Urinary bladder (tissue), 4 donors: ENCODE results near the gene SNX18. TPM values are rescaled to one million over a fixed set of nuclear protein-coding genes. Genes with fewer than 3 reads are reported as not detected.

Experiments
- DNase-seq: peaks from one replicate; pipeline ENCODE4 v3.0.0-alpha.2; 2015; ENCODE audit errors: extremely low spot score
- H3K27ac ChIP-seq: one replicate; pipeline ENCODE4 v1.5.1; 2013; ENCODE audit warnings: low read depth, mild to moderate bottlenecking, moderate library complexity
- H3K36me3 ChIP-seq: one replicate; pipeline ENCODE4 v1.6.1; 2013; ENCODE audit warnings: mild to moderate bottlenecking, moderate library complexity; ENCODE audit not compliant: insufficient read depth
- H3K4me1 ChIP-seq: one replicate; pipeline ENCODE4 v1.6.1; 2013; ENCODE audit warnings: mild to moderate bottlenecking, moderate library complexity; ENCODE audit not compliant: insufficient read depth
- H3K4me3 ChIP-seq: one replicate; pipeline ENCODE4 v1.5.1; 2013; ENCODE audit warnings: low read depth, low read length
- WGBS: extraction: QIAGEN DNeasy Blood & Tissue Kit; methylation state at CpG from one replicate; pipeline ENCODE4 v1.1.7; 2013; 5-methylcytosine and 5-hydroxymethylcytosine counted together
- polyA plus RNA-seq: library from polyadenylated mRNA; stranded (reverse); fragments of 200-250 nt; gene quantifications from one replicate; pipeline ENCODE4 v1.2.3, GENCODE V29; 2013
- total RNA-seq: library from RNA; depleted of rRNA; stranded (reverse); fragments of >200 nt; gene quantifications from one replicate; pipeline ENCODE4 v1.2.3, GENCODE V29; 2014
- donor health status: healthy with polysubstance abuse.
- donor health status: healthy.

The SNX18 gene
- total and polyA plus RNA-seq, 2 donors: 17.2 to 43.6 TPM

GRCh38 chr5:54514291-54514690 is 3.3 kb upstream of the SNX18 start:
- 24% methylated on average over 4 of the region's 4 CpGs for WGBS
- Histone ChIP-seq H3K4me1 (no peaks in the 10 kb centered on the region), H3K36me3 (no peaks in the 10 kb centered on the region), H3K4me3 (no peak overlapping the region), H3K27ac (no peak overlapping the region)
- no peak for DNase-seq

- Histone ChIP-seq H3K36me3 (no peaks in the 10 kb centered on the region), H3K4me3 (no peak overlapping the region), H3K4me1 (no peaks in the 10 kb centered on the region), H3K27ac (no peak overlapping the region)
- WGBS: 61% methylated on average over 8 of the region's 8 CpGs
- no peak for DNase-seq
Measured at GRCh38 chr5:54514841-54515432, 2.6 kb upstream of the SNX18 start.

DNA sequence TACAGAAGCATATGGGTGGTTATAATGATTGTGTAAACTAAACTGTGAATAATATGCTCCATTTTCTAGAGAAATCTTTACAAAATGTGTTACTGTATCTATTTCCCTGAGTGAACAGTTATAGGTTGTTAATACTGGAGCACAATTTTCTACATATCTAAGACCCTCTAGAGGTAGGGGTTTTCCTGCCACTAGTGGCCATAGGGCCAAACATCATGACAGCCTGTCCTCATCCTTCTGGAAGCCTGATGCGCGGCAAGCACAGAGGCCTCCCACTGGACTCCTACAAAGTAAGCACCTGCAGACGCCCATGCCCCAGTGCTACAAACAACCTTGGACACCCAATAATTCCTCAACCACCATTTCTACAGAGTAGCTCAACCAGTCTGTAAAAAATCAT is 1.9 kb upstream of the SNX18 start:
- H3K27ac ChIP-seq: no peak overlapping the region
- DNase-seq: no peak
- H3K4me3 ChIP-seq: no peak overlapping the region
- no peaks in the 10 kb centered on the region for H3K36me3 ChIP-seq
- 93% methylated on average over 3 of the region's 3 CpGs for WGBS
- no peaks in the 10 kb centered on the region for H3K4me1 ChIP-seq

- H3K36me3 ChIP-seq: no peaks in the 10 kb centered on the region
- no peak for DNase-seq
- no peaks in the 10 kb centered on the region for H3K4me1 ChIP-seq
- H3K27ac ChIP-seq: no peak overlapping the region
- 64% methylated on average over 4 of the region's 4 CpGs for WGBS
- no peak overlapping the region for H3K4me3 ChIP-seq
Measured at GRCh38 chr5:54516051-54516655, 1.4 kb upstream of the SNX18 start.

DNA sequence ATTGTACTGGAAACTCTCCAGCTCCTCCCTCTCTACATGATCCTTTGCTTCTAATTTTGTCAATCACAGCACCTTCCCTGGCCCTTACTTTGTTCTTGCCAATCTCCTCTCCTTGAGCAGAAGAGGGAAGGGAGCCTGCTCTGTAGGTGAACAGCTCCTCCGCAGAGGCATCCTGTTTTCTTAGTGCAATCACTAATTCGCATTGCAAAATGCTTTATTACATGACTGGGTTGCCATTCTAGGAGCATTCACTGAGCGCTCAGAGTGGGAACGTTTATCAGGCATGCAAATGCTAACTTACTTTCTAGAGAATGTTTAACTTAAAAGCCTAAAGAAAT is 416 bp upstream of the SNX18 start:
- H3K27ac ChIP-seq: no peak overlapping the region
- H3K4me3 ChIP-seq: no peak overlapping the region
- H3K36me3 ChIP-seq: no peaks in the 10 kb centered on the region
- H3K4me1 ChIP-seq: no peaks in the 10 kb centered on the region
- 4% methylated on average over 4 of the region's 4 CpGs for WGBS
- no peak for DNase-seq

DNA sequence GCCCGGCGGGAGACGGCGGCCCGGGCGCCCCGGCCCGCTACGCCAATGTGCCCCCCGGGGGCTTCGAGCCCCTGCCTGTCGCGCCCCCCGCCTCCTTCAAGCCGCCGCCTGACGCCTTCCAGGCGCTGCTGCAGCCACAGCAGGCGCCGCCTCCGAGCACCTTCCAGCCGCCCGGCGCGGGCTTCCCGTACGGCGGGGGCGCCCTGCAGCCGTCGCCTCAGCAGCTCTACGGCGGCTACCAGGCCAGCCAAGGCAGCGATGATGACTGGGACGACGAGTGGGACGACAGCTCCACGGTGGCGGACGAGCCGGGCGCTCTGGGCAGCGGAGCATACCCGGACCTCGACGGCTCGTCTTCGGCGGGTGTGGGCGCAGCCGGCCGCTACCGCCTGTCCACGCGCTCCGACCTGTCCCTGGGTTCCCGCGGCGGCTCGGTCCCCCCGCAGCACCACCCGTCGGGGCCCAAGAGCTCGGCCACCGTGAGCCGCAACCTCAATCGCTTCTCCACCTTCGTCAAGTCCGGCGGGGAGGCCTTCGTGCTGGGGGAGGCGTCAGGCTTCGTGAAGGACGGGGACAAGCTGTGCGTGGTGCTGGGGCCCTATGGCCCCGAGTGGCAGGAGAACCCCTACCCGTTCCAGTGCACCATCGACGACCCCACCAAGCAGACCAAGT is 723 bp downstream of the SNX18 start:
- H3K36me3 ChIP-seq: no peaks in the 10 kb centered on the region
- H3K4me1 ChIP-seq: no peaks in the 10 kb centered on the region
- H3K27ac ChIP-seq: peak overlapping the region; percentile 91
- no peak for DNase-seq
- 11% methylated on average over 79 of the region's 79 CpGs for WGBS
- peak overlapping the region; percentile 100 for H3K4me3 ChIP-seq

DNA sequence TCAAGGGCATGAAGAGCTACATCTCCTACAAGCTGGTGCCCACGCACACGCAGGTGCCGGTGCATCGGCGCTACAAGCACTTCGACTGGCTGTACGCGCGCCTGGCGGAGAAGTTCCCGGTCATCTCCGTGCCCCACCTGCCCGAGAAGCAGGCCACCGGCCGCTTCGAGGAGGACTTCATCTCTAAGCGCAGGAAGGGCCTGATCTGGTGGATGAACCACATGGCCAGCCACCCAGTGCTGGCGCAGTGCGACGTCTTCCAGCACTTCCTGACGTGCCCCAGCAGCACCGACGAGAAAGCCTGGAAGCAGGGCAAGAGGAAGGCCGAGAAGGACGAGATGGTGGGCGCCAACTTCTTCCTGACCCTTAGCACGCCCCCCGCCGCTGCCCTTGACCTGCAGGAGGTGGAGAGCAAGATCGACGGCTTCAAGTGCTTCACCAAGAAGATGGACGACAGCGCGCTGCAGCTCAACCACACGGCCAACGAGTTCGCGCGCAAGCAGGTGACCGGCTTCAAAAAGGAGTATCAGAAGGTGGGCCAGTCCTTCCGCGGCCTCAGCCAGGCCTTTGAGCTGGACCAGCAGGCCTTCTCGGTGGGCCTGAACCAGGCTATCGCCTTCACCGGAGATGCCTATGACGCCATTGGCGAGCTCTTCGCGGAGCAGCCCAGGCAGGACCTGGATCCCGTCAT is 1.4 kb downstream of the SNX18 start:
- Histone ChIP-seq H3K4me1 (no peaks in the 10 kb centered on the region), H3K4me3 (peak overlapping the region; percentile 100), H3K27ac (no peak overlapping the region), H3K36me3 (no peaks in the 10 kb centered on the region)
- DNase-seq: no peak
- WGBS: 94% methylated on average over 50 of the region's 50 CpGs

GRCh38 chr5:54519509-54519876 is 1.9 kb downstream of the SNX18 start:
- no peaks in the 10 kb centered on the region for H3K4me1 ChIP-seq
- H3K4me3 ChIP-seq: peak overlapping the region; percentile 100
- no peak for DNase-seq
- WGBS: 68% methylated on average over 10 of the region's 10 CpGs
- H3K27ac ChIP-seq: no peak overlapping the region
- H3K36me3 ChIP-seq: no peaks in the 10 kb centered on the region

DNA sequence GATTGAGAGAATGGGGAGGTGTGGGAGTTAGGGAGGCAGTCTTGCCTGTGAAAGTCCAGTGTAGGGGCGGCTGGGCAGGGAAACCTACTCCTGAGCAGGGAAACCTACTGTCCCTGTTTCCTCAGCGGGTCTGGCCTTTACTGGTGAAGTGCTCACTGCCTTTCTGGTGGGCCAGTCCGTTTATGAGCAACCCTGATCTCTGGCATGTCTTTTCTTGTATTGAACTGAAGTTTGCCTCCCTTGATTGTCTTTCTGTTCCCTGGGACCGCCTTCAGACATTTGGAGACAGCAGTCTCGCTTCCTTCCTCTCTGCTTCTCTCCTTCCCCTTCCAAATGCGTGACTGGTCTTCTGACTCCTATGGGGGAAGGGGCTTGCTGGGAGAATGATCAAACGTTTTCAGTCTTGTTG is 2.9 kb downstream of the SNX18 start:
- Histone ChIP-seq H3K4me3 (peak overlapping the region; percentile 100), H3K4me1 (peaks cover 2% of the 10 kb centered on the region), H3K27ac (no peak overlapping the region), H3K36me3 (no peaks in the 10 kb centered on the region)
- 22% methylated on average over 7 of the region's 7 CpGs for WGBS
- no peak for DNase-seq

DNA sequence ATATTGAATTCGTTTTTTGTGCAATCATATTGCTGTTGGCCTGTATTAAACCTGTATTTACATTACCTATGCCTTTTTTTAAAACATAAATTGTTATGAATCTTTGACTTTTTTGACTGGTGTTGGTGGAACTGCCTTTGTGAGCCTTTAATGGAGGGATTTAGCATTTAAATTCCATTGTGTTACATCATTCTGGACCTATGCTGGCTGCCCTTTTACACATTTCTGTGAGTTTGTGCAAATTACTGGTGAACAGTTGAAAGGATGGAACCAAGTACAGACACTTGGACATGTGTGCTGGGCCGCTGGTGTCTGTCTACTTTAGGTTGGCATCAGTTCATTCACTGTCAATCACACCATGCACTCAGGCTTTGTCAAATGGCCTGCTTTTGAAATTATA is 3.4 kb downstream of the SNX18 start:
- Histone ChIP-seq H3K4me3 (peak overlapping the region; percentile 100), H3K4me1 (peaks cover 2% of the 10 kb centered on the region), H3K36me3 (no peaks in the 10 kb centered on the region), H3K27ac (no peak overlapping the region)
- whole genome bisulfite sequencing: 58% methylated on average over 2 of the region's 2 CpGs
- DNase-seq: no peak

DNA sequence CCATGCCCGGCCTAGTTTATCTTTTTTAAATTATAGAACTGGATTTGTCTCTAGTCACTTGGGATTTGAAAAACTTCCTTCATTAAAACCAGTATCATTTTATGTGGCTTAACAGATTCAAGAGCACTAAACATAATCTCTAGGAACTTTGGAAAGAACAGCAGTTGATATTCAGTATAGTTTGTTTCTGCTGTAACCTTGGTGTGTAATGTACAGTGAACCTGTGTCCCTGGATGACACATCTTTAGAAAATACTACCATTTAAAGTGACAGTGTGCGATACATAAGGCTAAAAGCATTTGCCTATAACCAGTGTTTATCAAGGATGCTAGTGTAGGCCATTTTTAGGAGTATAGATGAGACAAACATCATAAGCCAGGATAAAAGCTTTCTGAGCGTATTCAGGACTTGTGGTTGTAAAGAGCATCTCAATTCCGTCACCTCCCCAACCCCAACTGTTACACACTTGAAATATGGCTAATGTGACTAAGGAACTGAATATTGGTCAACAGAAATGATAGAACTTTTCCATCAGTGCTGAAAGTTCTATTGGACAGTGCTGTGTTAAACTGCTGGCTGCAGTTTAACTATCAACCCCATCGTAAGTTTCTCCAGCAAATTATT is 4.4 kb downstream of the SNX18 start:
- 76% methylated on average over 5 of the region's 5 CpGs for WGBS
- Histone ChIP-seq H3K36me3 (no peaks in the 10 kb centered on the region), H3K4me3 (peak overlapping the region; percentile 100), H3K4me1 (peaks cover 2% of the 10 kb centered on the region), H3K27ac (no peak overlapping the region)
- DNase-seq: no peak

DNA sequence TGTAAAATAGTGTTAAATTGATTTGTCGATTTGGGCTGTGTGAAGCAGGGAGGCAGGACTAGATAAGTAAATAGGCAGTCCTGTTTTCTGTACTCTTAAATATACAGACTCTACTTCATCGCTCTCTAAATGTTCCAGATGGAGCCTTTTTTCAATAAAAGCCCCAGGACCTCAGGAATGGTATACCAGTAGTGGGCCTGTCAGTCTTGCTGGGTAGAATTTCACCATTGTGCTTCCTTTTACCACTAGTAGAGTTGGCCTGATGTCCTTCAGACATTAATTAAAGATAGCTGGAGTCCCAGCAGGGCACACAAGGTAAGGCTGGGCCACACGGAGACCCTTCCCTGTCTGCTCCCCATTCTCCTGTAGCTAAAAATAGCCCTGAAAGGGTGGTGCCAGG is 6.0 kb downstream of the SNX18 start:
- H3K36me3 ChIP-seq: no peaks in the 10 kb centered on the region
- peaks cover 4% of the 10 kb centered on the region for H3K4me1 ChIP-seq
- no peak overlapping the region for H3K27ac ChIP-seq
- no peak for DNase-seq
- 70% methylated on average over 3 of the region's 3 CpGs for WGBS
- no peak overlapping the region for H3K4me3 ChIP-seq

DNA sequence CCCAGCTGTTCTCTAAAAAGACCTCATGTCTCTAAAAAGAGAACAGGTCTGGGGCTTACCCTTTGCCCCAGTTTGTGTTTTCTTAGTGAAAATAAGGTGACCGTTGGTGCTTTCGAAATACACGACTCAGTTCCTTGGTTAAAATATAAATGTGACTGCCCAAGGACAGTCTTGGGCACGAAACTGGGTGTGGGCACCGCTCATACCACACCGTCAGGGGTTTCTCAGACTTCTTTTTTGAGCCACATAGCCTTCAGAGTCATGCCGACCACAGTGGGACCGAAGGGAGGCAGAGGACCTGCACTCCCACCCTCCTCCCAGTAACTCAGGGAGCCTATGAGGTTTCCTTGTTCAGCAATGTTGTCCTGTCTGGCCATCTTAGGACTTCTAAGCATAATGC is 6.5 kb downstream of the SNX18 start:
- DNase-seq: no peak
- Histone ChIP-seq H3K36me3 (no peaks in the 10 kb centered on the region), H3K4me3 (no peak overlapping the region), H3K27ac (peak overlapping the region; percentile 38), H3K4me1 (peaks cover 4% of the 10 kb centered on the region)
- 77% methylated on average over 8 of the region's 8 CpGs for WGBS

- DNase-seq: no peak
Measured at GRCh38 chr5:54524704-54525103, 7.1 kb downstream of the SNX18 start.

More at GRCh38 chr5:54524704-54525103, 7.1 kb downstream of the SNX18 start:
- no peak overlapping the region for H3K4me3 ChIP-seq
- H3K4me1 ChIP-seq: peaks cover 4% of the 10 kb centered on the region
- no peaks in the 10 kb centered on the region for H3K36me3 ChIP-seq
- no peak overlapping the region for H3K27ac ChIP-seq
- WGBS: 38% methylated on average over 8 of the region's 8 CpGs
